Panc1 (cell line): ENCODE data around the gene FBXL2. TPM values are rescaled to one million over a fixed set of nuclear protein-coding genes. Genes with fewer than 3 reads are reported as not detected.

Source experiments
- ATAC-seq: fragments of 200-7000 bp; cut with Tn5 transposase; 2 replicates; pipeline ENCODE4 v1.9.1; 2020; ENCODE audit warnings: mild to moderate bottlenecking, moderate library complexity
- BruUV-seq: library from RNA; stranded (reverse); fragments of 400-500 nt; replicated peaks from 2 replicates; lab custom pipeline; 2021; lab: Mats Ljungman, UMichigan
- CTCF ChIA-PET: fragments of 300-600 bp; sonication (Branson Sonifier 250); formaldehyde crosslinking; loops from one replicate; lab custom pipeline; 2022; ENCODE audit warnings: antibody characterized with exemption; lab: Charles Lee
- POLR2A ChIA-PET: fragments of 300-600 bp; sonication (Branson Sonifier 250); formaldehyde crosslinking; loops from one replicate; lab custom pipeline; 2022; ENCODE audit warnings: antibody characterized with exemption; lab: Charles Lee
- DNase-seq: peaks from one replicate; pipeline ENCODE4 v3.0.0-alpha.2; 2010; ENCODE audit warnings: low read depth, low spot score
- H3K27ac ChIP-seq: 2 replicates; pipeline ENCODE4 v1.5.1; 2011; ENCODE audit warnings: mild to moderate bottlenecking, low read length, inconsistent platforms
- H3K27me3 ChIP-seq: fragments of 200-500 bp; sonication (Bioruptor generic); 2 replicates; pipeline ENCODE4 v1.6.0; 2014; ENCODE audit warnings: low read length, inconsistent platforms; ENCODE audit not compliant: control insufficient read depth, insufficient read depth
- H3K36me3 ChIP-seq: fragments of 200-500 bp; sonication (Bioruptor generic); 2 replicates; pipeline ENCODE4 v1.5.1; 2014; ENCODE audit warnings: inconsistent platforms, mild to moderate bottlenecking, low read length, moderate library complexity; ENCODE audit not compliant: control insufficient read depth, insufficient read depth
- H3K4me1 ChIP-seq: 2 replicates; pipeline ENCODE4 v1.5.1; 2011; ENCODE audit warnings: inconsistent platforms, mild to moderate bottlenecking, low read length, moderate library complexity; ENCODE audit not compliant: control insufficient read depth, insufficient read depth
- H3K4me3 ChIP-seq, 2 experiments: 2 replicates each; pipeline ENCODE4 v1.5.1; 2011 to 2012; ENCODE audit warnings: low read depth in 2 of 2, low read length in 2 of 2, mild to moderate bottlenecking in 2 of 2, inconsistent platforms in 1 of 2, moderate library complexity in 1 of 2
- H3K9me3 ChIP-seq: fragments of 200-500 bp; sonication (Bioruptor generic); 2 replicates; pipeline ENCODE4 v1.5.1; 2014; ENCODE audit warnings: low read depth, mild to moderate bottlenecking, inconsistent platforms, low read length, moderate library complexity; ENCODE audit not compliant: control insufficient read depth, insufficient read depth
- POLR2AphosphoS5 ChIP-seq: IDR thresholded peaks from 2 replicates; pipeline ENCODE4 v1.6.1; 2012; ENCODE audit warnings: mild to moderate bottlenecking, low read depth, low read length, moderate library complexity
- in situ Hi-C: cut with HindIII; loops from 2 replicates; pipeline ENCODE4 v1.10.0; 2016; ENCODE audit warnings: low sequenced_read_pairs, low pct_unique_long_range_greater_than_20kb
- intact Hi-C: fragments of 100-400 bp; cut with micrococcal nuclease; formaldehyde crosslinking; loops from one replicate; pipeline ENCODE4 v1.10.0; 2022; ENCODE audit not compliant: unreplicated experiment
- total RNA-seq: library from RNA; stranded (reverse); gene quantifications from one replicate; pipeline ENCODE4 v1.2.1, GENCODE V29; 2021; ENCODE audit not compliant: unreplicated experiment
- TF ChIP-seq, protein P1 (sequence below), 2 experiments: IDR thresholded peaks; 2 replicates each; pipeline ENCODE4 v1.6.1; 2011 to 2012; ENCODE audit warnings: low read depth in 2 of 2, control low read depth in 1 of 2, low read length in 1 of 2, mild to moderate bottlenecking in 1 of 2, moderate library complexity in 1 of 2; ENCODE audit not compliant: insufficient read depth in 1 of 2

Gene FBXL2
- total RNA-seq, 1 experiment from 2014 or later, result 12.3 TPM

DNA sequence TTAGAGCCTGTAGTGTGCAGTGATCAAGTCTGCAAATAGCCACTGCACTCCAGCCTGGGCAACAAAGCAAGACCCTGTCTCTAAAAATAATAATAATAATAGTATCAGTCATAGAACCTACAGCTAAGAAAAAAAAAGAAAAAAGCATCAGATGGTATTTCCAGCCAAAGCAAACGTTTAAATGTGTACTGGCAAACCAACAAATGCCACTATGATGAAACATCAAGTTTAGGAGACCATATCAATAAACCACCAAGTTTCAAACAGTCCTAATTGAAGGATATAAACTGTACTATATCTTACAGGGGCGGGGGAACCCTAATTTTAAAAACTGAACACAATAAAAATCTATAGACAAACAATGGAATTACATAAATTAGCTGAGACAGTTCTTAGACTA, 156.6 kb downstream of the FBXL2 start:
- no peak for DNase-seq
- CTCF ChIA-PET, result no interaction called here
- Histone ChIP-seq H3K27me3 (no peaks in the 10 kb centered on the region), H3K4me1 (peaks cover 13% of the 10 kb centered on the region), H3K9me3 (no peaks in the 10 kb centered on the region), H3K4me3 (no peak overlapping the region), H3K27ac (no peak overlapping the region), H3K36me3 (no peaks in the 10 kb centered on the region)
- ATAC-seq, result no peak
- TF ChIP-seq, protein P1, sequence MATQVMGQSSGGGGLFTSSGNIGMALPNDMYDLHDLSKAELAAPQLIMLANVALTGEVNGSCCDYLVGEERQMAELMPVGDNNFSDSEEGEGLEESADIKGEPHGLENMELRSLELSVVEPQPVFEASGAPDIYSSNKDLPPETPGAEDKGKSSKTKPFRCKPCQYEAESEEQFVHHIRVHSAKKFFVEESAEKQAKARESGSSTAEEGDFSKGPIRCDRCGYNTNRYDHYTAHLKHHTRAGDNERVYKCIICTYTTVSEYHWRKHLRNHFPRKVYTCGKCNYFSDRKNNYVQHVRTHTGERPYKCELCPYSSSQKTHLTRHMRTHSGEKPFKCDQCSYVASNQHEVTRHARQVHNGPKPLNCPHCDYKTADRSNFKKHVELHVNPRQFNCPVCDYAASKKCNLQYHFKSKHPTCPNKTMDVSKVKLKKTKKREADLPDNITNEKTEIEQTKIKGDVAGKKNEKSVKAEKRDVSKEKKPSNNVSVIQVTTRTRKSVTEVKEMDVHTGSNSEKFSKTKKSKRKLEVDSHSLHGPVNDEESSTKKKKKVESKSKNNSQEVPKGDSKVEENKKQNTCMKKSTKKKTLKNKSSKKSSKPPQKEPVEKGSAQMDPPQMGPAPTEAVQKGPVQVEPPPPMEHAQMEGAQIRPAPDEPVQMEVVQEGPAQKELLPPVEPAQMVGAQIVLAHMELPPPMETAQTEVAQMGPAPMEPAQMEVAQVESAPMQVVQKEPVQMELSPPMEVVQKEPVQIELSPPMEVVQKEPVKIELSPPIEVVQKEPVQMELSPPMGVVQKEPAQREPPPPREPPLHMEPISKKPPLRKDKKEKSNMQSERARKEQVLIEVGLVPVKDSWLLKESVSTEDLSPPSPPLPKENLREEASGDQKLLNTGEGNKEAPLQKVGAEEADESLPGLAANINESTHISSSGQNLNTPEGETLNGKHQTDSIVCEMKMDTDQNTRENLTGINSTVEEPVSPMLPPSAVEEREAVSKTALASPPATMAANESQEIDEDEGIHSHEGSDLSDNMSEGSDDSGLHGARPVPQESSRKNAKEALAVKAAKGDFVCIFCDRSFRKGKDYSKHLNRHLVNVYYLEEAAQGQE (IDR thresholded peaks at IDR 0.05; ENCODE audit: insufficient read depth in 1 of 2, low read depth in 2 of 2, low read length in 1 of 2), result no peak
- no peak for TF ChIP-seq POLR2AphosphoS5
- POLR2A ChIA-PET, result interaction anchor here (0.7 to 0.8 kb wide), 2 partner anchors 21 to 294 kb away, joined by 12 to 17 read pairs; no protein-coding TSS in a partner anchor
- in situ Hi-C loops, result no loop called here
- BruUV-seq, result no TSS peak
- intact Hi-C loops, result no loop called here

Other genes with a start within 250 kb of the FBXL2 start
- 39.1 TPM for gene GLB1, start 180.3 kb upstream of the FBXL2 start, total RNA-seq
- 5.8 TPM for gene TMPPE, start 180.3 kb upstream of the FBXL2 start, total RNA-seq
- 99.3 TPM for gene CRTAP, start 163.4 kb upstream of the FBXL2 start, total RNA-seq
- 16.3 TPM for gene SUSD5, start 58.6 kb upstream of the FBXL2 start, total RNA-seq
- gene UBP1, start 163.0 kb downstream of the FBXL2 start, total RNA-seq, result 62.4 TPM